NCI-H1105 (cell line): ENCODE data around the gene GPR119.
A peak's percentile ranks its signal among the peaks of the same experiment; 100 is the strongest.
"Not testable (repeated sequence)": the region's sequence is repeated elsewhere in the genome, so short reads cannot be mapped to it uniquely, and the experiment has no call there.

Experiments used
- DNase-seq: peaks from one replicate; lab custom pipeline; 2025; lab: John Stamatoyannopoulos, UW

GPR119 gene

DNA sequence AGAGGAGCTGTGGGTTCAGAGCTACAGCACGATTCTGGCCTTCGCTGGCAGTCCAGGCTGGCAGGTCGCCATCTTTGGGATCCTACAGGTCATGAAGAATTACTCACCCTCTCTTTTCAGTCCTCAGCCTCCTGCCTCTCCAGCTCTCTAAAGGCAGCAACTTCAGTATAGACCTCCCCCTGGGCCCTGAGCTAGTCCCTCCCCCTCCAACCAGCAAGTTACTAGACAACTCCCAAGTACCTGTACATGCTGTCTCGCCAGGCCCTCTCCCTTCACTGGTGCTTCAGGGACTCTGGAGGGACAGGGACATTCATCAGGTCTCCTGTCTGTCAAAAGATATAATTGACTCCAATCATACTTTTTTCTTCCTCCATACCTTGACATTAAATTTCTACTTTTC, at the start of gene GPR119:
GPR119 (minus strand) TSS at position 155 of the 400 bp plus-strand sequence. CDS start 227 bp downstream, outside the sequence.
- DNase-seq, result no peak

GRCh38 chrX:130429236-130429635, 43.8 kb upstream of the GPR119 start:
- not testable (repeated sequence) for DNase-seq

DNA sequence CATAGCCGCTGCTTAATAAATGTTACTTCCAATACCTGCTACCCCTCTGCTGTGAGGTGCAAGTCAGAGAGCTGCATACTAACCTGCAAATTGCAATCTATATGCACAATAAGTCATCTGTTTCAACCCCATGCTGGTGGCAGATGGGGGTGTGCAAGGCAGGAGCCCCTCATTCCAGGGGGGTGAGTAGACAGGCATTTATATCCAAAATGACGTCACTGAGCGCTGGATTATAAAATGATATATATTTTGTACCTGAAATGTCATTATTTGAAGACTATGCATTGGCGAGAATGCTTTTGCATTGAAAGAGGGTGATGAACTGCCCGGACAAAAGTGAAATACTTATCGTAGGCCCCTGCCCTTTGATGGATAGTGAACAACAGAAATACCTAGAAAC, 41.1 kb upstream of the GPR119 start:
- DNase-seq, result no peak

- no peak for DNase-seq
Observed at GRCh38 chrX:130419263-130419662, 33.8 kb upstream of the GPR119 start.

- no peak for DNase-seq
Observed at GRCh38 chrX:130418740-130419139, 33.3 kb upstream of the GPR119 start.

DNA sequence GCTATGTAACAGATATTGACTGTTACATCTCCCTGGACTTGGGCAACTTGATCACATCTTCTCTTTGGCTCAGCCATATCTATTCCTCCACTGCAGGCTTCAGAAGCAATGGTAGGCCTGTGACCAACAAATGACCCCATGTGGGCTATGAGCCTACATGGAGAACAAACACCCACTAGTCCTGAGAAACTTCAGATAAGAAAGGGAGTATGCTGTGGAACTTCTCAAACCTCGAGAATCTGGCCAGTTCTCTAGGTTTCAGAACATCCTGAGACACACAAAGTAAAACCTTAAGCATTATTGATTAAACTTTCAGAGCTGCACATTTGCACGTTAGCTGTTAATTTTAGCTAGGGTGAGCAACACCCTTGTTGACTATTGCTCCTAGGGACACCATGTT, 32.6 kb upstream of the GPR119 start:
- DNase-seq, result no peak

DNA sequence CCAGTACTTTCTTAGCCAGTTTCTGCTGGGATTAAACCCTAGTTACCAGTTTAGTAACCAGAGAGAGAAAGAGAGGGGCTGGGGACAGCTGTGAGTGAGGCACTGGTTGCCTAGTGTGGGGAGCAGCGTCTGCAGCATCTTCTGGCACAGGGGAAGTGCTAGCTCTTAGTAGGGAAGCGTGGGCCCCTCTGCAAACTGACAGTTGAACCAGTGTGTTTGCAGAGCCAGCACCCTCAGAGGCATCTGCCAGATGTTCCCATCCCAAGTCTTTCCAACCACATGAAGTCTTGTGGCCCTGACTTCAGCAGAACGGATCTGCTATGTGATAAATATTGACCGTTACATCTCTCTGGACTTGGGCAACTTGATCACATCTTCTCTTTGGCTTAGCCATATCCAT, 31.3 kb upstream of the GPR119 start:
- DNase-seq, result no peak

- DNase-seq, result no peak
Observed at GRCh38 chrX:130415201-130415600, 29.7 kb upstream of the GPR119 start.

DNA sequence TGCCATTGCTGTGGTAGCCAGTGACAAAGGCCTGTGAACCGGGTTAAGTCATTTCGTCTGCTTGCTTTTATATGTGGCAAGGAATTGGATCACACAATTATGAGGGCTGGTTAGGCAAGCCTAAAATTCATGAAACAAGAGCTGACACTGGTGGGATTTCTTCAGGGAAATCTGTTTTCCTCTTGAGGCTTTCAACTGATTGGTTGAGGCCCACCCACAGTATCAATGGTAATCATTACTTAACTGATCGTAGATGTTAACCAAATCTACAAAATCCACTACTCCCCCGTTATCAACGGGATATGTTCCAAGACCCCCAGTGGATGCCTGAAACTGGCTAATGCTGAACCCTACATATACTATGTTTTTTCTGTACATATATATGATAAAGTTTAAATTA, 29.3 kb upstream of the GPR119 start:
- no peak for DNase-seq

- DNase-seq, result no peak
Observed at GRCh38 chrX:130413415-130413814, 27.9 kb upstream of the GPR119 start.

- no peak for DNase-seq
Observed at GRCh38 chrX:130402208-130402684, 16.8 kb upstream of the GPR119 start.

GRCh38 chrX:130401415-130402207, 16.1 kb upstream of the GPR119 start, which contains the start of gene RBMX2:
Gene RBMX2, plus strand, starts transcription at chrX:130401987. Its CDS starts 46 bp downstream, at chrX:130402033.
- peak; percentile 47 for DNase-seq

GRCh38 chrX:130395341-130395740, 9.9 kb upstream of the GPR119 start:
- DNase-seq, result no peak

DNA sequence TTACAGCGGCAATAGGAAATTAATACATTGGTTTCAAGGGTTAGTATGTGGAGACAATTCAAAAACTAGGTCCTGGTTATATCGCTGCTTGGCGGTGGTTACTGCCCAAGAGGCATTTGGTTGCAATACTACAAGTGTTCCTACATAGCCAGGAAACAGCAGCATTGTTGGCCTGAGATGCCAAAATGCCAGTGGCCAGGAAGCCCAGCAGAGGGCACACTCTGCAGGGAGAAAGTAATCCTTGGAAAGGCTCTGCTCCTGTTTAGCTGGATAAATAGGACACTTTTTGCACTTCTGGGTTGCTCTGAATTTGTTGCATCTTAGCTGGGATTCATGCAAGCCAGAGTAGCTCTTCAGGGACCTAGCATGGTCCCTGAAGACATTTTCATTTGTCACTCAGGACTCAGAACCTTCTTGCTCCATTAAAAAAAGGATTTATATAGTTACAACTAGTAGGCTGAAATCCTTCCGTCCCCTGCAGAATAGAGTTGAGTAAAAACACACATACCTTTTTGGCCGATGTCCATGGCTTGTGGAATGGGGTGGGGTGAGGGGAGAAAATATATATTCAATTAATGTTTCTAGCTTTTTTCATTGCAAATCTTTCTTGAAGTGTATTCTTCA, 8.1 kb upstream of the GPR119 start:
- DNase-seq, result peak; percentile 17

GRCh38 chrX:130386408-130386808, 934 bp upstream of the GPR119 start:
- no peak for DNase-seq

DNA sequence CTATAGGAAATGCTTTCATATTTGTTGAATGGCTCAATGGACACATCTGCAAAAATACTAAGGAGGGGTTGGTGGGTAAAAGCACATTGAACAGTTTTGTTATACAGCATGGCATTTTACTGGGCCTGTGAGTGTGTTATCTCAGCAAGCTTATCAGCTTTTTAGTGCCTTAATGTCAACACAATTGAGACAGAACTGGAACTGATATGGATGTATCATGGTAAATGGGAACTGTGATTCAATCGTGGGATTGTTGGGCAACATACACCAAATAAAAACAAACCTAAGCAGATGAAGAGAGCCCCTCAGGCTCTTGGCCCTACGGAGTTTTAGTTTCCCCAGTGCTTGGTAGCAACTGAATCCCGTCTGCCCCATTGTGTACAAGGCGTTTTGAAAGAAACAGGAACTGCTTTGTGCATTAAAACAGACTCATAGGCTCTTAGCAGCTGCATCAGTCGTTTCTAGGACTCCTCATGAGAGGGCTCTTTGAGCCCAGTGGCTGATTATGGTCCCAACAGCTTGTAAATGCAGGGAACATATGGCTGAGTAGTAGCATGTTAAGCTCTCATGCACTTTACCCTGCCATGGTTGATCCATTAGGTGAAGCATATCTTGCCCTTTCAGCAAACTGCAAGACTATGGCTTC, 7.3 kb downstream of the GPR119 start:
- DNase-seq, result no peak

DNA sequence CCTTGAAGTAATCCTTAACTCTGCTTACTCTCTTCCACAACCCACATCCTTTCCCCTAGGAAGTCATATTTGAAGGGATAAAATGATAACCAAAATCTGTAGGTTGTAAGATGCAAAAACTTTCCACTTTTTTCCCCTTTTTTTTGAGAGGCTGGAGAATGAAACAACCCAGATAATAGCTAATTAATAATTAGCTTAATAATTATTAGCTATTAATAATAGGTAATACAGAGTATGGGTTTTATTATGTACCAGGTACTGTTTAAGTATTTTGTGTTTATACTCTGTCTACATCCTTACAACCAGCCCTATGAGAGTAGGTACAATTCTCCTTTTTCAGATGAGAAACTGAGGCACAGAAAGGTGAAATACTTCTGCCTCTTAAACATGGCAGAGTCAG, 9.4 kb downstream of the GPR119 start:
- DNase-seq, result no peak

- DNase-seq, result not testable (repeated sequence)
Observed at GRCh38 chrX:130352050-130352449, 33.4 kb downstream of the GPR119 start.

DNA sequence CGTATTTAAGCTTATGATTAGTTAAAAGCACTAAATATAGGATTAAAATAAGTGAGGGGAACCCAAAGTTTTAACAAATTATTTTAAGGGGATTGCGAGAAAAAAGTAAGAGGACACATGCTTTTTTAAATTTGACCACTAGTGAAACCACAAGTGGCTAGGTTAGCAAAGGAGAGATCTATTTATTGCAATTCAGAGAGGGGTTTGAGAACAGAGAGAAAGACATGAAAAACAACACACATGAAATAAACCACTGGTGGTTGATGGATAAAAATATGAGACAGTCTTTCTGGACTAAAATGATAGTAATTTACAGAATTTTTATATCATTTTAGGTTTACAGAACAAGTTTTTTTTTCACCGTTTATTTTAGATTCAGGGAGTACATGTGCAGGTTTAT, 33.9 kb downstream of the GPR119 start:
- DNase-seq, result no peak

- no peak for DNase-seq
Observed at GRCh38 chrX:130347321-130347720, 38.2 kb downstream of the GPR119 start.

GRCh38 chrX:130343411-130343810, 42.1 kb downstream of the GPR119 start:
- DNase-seq, result no peak

DNA sequence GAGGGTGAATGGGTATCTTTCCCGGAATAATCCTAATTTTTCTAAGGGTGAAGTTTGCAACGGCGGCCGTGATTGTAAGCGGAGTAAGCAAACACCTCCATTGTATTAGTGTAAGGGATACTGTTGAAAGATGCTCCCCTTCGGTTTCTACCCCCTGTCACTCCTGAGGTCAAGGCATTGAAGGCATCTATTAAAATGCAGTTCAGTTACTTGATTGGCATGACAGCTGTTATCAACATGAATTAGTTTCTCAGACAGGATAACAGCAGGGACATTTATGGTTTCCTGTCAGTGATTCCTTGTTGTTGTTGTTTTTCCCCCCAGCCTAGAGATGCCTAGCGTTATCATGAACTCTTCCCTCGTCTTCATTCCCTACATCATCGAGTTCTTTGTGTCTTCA, 45.2 kb downstream of the GPR119 start:
- no peak for DNase-seq
